ENCODE results near the gene TAF1.

The TAF1 gene

GRCh38 chrX:71458866-71459265 lies 92.7 kb downstream of the TAF1 start:
- no peak for TF ChIP-seq CTCF (IDR thresholded peaks at IDR 0.05; ENCODE audit: low read length, missing control alignments)
- DNase-seq (ENCODE audit: low read depth) = no peak

DNA sequence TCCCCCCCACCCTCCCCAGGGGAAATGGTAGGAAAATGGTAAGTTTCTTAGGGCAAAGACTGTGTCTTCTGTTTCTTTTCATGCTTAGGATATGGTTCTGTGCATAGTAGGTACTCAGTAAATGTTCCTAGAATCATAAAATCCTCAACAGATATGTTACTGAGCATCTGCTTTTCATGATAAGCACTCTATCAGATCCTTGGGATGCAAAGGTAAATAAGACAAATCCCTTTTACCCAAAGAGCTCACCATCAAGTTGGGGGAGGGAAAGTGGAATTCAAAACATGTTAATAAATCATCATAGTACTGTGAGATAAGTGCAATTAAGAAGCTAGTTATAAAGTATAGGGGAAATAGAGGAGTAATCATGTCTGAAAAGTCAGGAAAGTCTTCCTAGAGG lies 98.8 kb downstream of the TAF1 start:
- no peak for TF ChIP-seq CTCF (IDR thresholded peaks at IDR 0.05; ENCODE audit: low read length, missing control alignments)
- DNase-seq (ENCODE audit: low read depth) = no peak
- no peak overlapping the region for H3K4me3 ChIP-seq (replicated peaks; ENCODE audit: low read depth, low read length)

More at GRCh38 chrX:71458866-71459265, 92.7 kb downstream of the TAF1 start:
- H3K4me3 ChIP-seq (replicated peaks; ENCODE audit: low read depth, low read length) = no peak overlapping the region

DNA sequence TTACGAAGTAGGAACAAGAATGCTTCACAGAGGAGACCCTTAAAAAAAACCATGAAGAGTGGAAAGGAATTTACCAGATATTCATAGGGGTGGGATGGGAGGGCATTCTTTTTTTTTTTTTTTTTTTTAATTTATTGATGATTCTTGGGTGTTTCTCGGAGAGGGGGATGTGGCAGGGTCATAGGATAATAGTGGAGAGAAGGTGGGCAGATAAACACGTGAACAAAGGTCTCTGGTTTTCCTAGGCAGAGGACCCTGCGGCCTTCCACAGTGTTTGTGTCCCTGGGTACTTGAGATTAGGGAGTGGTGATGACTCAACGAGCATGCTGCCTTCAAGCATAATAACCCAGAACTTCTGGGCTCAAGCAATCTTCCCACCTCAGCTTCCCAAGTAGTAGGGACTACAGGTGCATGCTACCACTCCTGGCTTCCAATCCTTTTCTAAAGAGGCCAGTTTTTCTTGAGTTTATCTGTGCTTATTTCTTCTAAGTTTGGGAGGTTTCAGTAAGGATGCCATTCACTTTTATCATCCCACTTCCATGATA lies 100.9 kb downstream of the TAF1 start:
- no peak overlapping the region for H3K4me3 ChIP-seq (replicated peaks; ENCODE audit: low read depth, low read length)
- TF ChIP-seq CTCF (IDR thresholded peaks at IDR 0.05; ENCODE audit: low read length, missing control alignments) = no peak
- no peak for DNase-seq (ENCODE audit: low read depth)

DNA sequence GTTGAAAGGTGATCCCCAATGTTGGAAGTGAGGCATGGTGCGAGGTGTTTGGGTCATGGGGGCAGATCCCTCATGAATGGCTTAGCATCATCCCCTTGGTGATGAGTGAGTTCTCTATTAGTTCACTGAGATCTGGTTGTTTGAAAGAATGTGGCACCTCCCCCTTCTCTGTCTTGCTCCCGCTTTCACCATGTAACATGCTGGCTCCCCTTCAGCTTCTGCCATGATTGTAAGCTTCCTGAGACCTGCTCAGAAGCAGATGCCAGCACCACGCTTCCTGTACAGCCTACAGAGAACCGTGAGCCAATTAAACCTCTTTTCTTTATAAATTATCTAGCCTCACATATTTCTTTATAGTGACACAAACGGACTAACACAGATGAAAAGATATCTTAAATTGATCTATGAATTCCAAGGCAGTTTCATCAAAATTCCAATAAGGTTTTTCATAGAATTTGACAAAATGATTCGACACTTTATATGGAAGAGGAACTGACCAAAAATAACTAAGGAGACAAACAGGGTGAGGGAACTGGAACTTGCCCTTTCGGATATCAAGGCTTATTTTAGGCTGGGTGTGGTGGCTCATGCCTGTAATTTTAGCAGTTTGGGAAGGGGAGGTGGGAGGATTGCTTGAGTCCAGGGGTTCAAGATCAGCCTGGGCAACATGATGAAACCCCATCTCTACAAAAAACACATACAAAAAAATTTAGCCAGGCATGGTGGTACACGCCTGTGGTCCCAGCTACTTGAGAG lies 109.8 kb downstream of the TAF1 start:
- TF ChIP-seq CTCF (IDR thresholded peaks at IDR 0.05; ENCODE audit: low read length, missing control alignments) = no peak
- no peak overlapping the region for H3K4me3 ChIP-seq (replicated peaks; ENCODE audit: low read depth, low read length)
- DNase-seq (ENCODE audit: low read depth) = no peak

DNA sequence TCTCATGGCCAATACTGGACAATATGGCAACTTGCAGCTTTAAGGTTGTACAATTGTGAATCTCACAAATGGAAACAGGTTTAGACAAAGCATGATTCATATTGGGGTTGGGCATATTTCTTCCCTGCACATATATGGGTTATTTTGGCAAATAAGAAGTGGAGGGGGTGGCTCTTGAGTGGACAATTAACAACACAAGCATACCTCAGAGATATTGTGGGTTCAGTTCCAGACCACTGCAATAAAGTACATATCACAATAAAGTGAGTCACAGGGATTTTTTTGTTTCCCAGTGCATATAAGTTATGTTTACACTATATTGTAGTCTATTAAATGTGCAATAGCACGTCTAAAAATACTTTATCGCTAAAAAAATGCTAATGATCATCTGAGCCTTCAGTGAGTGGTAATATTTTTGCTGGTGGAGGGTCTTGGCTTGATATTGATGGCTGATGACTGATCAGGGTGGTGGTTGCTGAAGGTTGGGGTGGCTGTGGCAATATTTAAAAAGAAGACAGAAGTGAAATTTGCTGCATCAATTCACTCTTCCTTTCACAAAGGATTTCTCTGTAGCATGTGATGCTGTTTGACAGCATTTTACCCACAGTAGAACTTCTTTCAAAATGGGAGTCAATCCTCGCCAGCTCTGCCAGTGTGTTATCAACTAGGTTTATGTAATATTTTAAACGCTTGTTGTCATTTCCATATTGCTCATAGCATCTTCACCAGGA lies 116.2 kb downstream of the TAF1 start:
- H3K4me3 ChIP-seq (replicated peaks; ENCODE audit: low read depth, low read length) = no peak overlapping the region
- no peak for DNase-seq (ENCODE audit: low read depth)
- TF ChIP-seq CTCF (IDR thresholded peaks at IDR 0.05; ENCODE audit: low read length, missing control alignments) = no peak

DNA sequence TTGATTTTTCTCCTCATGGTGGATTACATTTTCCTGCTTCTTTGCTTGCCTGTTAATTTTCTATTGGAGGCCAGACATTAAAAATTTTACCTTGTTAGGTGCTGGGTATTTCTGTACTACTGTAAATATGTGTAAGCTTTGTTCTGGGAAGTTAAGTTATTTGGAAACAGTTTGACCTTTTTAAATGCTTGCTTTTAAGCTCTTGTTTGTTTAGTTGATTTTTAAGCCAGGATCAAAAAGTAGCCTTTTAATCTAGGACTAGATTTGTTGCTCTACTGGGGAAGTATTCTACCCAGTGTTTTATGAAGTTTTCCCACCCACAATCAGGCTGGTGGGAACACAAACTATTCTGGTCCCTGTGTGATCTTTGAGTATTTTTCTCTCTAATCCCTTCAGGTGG lies 121.7 kb downstream of the TAF1 start:
- TF ChIP-seq CTCF (IDR thresholded peaks at IDR 0.05; ENCODE audit: low read length, missing control alignments) = no peak
- DNase-seq (ENCODE audit: low read depth) = no peak
- H3K4me3 ChIP-seq (replicated peaks; ENCODE audit: low read depth, low read length) = no peak overlapping the region
